GM12801 (cell line): ENCODE measurements around the gene PCSK4.

Experiments
- CTCF ChIP-seq: IDR thresholded peaks from one replicate; pipeline ENCODE4 v1.5.1; 2011; ENCODE audit warnings: control low read depth; ENCODE audit not compliant: insufficient read length; ENCODE audit errors: extremely low read depth

The PCSK4 gene

GRCh38 chr19:1489463-1490310, 463 bp downstream of the PCSK4 start:
- TF ChIP-seq CTCF, result no peak

GRCh38 chr19:1488282-1488601, 1.9 kb downstream of the PCSK4 start:
- TF ChIP-seq CTCF, result no peak

GRCh38 chr19:1487576-1488281, 2.4 kb downstream of the PCSK4 start:
- TF ChIP-seq CTCF, result no peak

- TF ChIP-seq CTCF, result no peak
Observed at GRCh38 chr19:1486720-1487575, 3.2 kb downstream of the PCSK4 start.

- no peak for TF ChIP-seq CTCF
Observed at GRCh38 chr19:1483979-1484428, 6.1 kb downstream of the PCSK4 start.

- no peak for TF ChIP-seq CTCF
Observed at GRCh38 chr19:1483131-1483978, 6.8 kb downstream of the PCSK4 start.
